ENCODE results near the gene SLC5A6. TPM values are rescaled to one million over a fixed set of nuclear protein-coding genes. Genes with fewer than 3 reads are reported as not detected.

SLC5A6 gene
- total and polyA plus RNA-seq, 2 experiments from 2014 or later = 28.4 to 40.8 TPM

DNA sequence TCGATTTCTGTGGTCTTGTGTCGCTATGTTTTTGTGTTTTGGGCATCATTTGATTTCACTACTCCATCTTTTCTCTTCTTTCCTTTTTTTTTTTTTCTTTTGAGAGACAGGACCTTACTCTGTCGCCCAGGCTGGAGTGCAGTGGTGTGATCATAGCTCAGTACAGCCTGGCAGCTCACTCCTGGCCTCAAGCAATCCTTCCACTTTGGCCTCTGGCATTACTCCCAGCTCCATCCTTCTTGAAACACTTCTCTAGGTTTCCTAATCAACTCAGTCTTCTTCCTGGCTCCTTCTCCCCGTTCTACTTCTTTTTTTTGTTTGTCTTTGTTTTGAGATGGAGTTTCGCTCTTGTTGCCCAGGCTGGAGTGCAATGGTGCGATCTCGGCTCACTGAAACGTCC lies 36.7 kb downstream of the SLC5A6 start:
- peak in 1 of 2 donors; percentile 71 for DNase-seq (ENCODE audit: low read depth in 1 of 2, low spot score in 1 of 2)
- no peaks in the 10 kb centered on the region for H3K9me3 ChIP-seq (ENCODE audit: low read depth)
- no peaks in the 10 kb centered on the region for H3K4me1 ChIP-seq (ENCODE audit: low read depth)
- H3K36me3 ChIP-seq = no peaks in the 10 kb centered on the region
- H3K4me3 ChIP-seq = no peak overlapping the region
- TF ChIP-seq, protein P1, sequence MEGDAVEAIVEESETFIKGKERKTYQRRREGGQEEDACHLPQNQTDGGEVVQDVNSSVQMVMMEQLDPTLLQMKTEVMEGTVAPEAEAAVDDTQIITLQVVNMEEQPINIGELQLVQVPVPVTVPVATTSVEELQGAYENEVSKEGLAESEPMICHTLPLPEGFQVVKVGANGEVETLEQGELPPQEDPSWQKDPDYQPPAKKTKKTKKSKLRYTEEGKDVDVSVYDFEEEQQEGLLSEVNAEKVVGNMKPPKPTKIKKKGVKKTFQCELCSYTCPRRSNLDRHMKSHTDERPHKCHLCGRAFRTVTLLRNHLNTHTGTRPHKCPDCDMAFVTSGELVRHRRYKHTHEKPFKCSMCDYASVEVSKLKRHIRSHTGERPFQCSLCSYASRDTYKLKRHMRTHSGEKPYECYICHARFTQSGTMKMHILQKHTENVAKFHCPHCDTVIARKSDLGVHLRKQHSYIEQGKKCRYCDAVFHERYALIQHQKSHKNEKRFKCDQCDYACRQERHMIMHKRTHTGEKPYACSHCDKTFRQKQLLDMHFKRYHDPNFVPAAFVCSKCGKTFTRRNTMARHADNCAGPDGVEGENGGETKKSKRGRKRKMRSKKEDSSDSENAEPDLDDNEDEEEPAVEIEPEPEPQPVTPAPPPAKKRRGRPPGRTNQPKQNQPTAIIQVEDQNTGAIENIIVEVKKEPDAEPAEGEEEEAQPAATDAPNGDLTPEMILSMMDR (IDR thresholded peaks at IDR 0.05; ENCODE audit: low read depth, low read length) = no peak
- H3K27me3 ChIP-seq = peaks cover 22% of the 10 kb centered on the region
- H3K27ac ChIP-seq = no peak overlapping the region

- Histone ChIP-seq H3K27me3 (peaks cover 26% of the 10 kb centered on the region), H3K9me3 (ENCODE audit: low read depth) (no peaks in the 10 kb centered on the region), H3K36me3 (no peaks in the 10 kb centered on the region), H3K4me1 (ENCODE audit: low read depth) (no peaks in the 10 kb centered on the region), H3K4me3 (no peak overlapping the region), H3K27ac (no peak overlapping the region)
- DNase-seq (ENCODE audit: low read depth in 1 of 2, low spot score in 1 of 2) = no peak
- TF ChIP-seq, protein P1 (IDR thresholded peaks at IDR 0.05; ENCODE audit: low read depth, low read length) = no peak
These were observed 37.4 kb downstream of the SLC5A6 start for GRCh38 chr2:27174638-27175037.

DNA sequence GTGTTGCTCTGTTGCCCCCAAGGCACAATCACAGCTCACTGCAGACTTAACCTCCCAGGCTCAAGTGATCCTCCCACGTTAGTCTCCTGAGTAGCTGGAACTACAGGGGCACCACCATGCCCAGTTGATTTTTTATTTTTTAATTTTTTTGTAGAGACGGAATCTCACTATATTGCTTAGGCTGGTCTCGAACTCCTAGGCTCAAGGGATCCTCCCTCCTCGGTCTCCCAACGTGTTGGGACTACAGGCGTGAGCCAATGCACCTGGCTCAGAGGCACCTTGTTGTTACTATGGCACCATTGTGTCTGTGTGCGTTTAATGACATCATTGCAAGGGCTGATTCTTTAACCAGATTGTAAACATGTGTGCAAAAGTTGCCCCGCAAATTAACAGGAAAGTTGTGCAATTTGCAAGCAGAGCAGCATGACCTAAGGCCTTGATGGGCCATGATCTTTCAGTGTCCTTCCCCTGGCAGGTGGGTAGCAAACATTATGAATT lies 40.7 kb downstream of the SLC5A6 start:
- TF ChIP-seq, protein P1 (IDR thresholded peaks at IDR 0.05; ENCODE audit: low read depth, low read length) = no peak
- peaks cover 26% of the 10 kb centered on the region for H3K27me3 ChIP-seq
- no peaks in the 10 kb centered on the region for H3K9me3 ChIP-seq (ENCODE audit: low read depth)
- DNase-seq (ENCODE audit: low read depth in 1 of 2, low spot score in 1 of 2) = no peak
- no peaks in the 10 kb centered on the region for H3K36me3 ChIP-seq
- no peak overlapping the region for H3K4me3 ChIP-seq
- no peak overlapping the region for H3K27ac ChIP-seq
- peaks cover 4% of the 10 kb centered on the region for H3K4me1 ChIP-seq (ENCODE audit: low read depth)

DNA sequence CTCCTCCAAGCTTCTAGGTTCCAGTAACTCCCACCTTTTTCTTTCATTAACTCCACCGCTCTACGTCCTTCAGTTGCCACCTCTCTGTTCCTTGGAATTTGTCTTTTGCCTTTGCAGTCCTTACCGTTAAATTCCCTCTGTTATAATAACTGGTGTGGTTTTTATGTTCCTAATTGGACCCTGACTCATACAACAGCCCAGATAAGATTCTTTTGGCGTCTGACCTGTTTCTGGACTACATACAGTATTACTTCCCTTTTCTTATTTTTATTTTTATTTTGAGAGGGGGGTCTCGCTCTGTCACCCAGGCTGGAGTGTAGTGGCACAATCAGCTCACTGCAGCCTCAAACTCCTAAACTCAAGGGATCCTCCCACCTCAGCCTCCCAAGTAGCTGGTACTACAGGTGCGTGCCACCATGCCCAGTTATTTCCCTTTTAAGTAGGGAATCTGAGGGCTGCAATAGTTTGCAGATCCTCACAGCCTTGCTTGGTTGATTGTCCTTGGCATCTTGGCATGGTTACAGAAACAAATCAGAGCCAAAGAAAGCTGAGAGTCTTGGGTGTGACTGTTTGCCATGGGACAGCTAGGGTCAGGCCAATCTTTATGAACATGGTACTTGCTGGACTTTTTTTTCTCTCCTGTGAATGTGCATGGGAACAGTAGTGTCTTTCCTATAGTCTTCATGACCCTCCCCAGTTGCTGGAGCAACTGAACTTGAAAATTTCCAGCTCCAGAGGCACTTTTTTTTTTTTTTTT lies 41.3 kb downstream of the SLC5A6 start:
- H3K4me1 ChIP-seq (ENCODE audit: low read depth) = peaks cover 4% of the 10 kb centered on the region

DNA sequence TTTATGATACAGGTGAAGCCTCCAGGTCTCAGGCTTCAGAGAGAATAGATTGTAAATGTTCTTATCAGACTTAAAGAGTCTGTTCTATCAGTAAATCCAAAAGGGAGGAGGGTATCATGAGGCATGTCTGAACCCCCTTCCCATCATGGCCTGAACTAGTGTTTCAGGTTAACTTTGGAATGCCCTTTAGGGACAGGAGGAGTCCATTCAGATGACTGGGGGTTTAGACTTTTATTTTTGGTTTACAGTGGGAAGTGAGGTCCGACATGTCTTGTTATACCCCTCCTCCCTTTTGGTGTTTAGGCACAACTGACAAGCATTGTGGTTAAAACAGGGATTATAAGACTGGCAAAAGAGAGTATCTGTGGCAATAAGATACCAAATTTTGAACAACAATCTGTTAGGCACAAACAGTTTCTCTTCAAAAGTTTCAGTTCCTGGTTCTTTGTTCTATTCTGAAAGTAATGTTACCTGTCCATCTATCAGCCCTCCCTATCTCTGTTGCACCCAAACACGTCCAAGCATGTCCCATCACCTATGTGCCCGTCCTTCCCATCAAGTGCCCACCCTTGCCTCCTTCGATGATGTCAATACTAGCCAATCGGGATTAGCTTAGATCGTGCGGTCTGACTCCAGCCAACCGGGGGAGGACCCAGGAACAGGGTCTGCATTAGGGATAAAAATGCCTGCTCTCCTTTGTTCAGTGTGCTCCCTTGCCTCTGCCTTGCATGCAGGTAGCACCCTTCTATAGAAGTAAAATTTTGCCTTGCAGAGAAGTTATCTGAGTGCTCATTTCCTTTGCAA lies 46.9 kb downstream of the SLC5A6 start:
- peaks cover 3% of the 10 kb centered on the region for H3K27me3 ChIP-seq
- no peak for DNase-seq (ENCODE audit: low read depth in 1 of 2, low spot score in 1 of 2)
- TF ChIP-seq, protein P1 (IDR thresholded peaks at IDR 0.05; ENCODE audit: low read depth, low read length) = no peak
- no peak overlapping the region for H3K27ac ChIP-seq
- no peak overlapping the region for H3K4me3 ChIP-seq
- peaks cover 4% of the 10 kb centered on the region for H3K4me1 ChIP-seq (ENCODE audit: low read depth)
- H3K9me3 ChIP-seq (ENCODE audit: low read depth) = no peaks in the 10 kb centered on the region
- no peaks in the 10 kb centered on the region for H3K36me3 ChIP-seq

More for the DNA sequence above, 41.3 kb downstream of the SLC5A6 start:
- Histone ChIP-seq H3K27ac (no peak overlapping the region), H3K36me3 (no peaks in the 10 kb centered on the region), H3K9me3 (ENCODE audit: low read depth) (no peaks in the 10 kb centered on the region), H3K4me3 (no peak overlapping the region), H3K27me3 (peaks cover 26% of the 10 kb centered on the region)
- peak in 1 of 2 donors; percentile 25 for DNase-seq (ENCODE audit: low read depth in 1 of 2, low spot score in 1 of 2)
- TF ChIP-seq, protein P1 (IDR thresholded peaks at IDR 0.05; ENCODE audit: low read depth, low read length) = no peak
